ENCODE measurements around the gene DERL2.

- no peak for TF ChIP-seq CTCF (IDR thresholded peaks at IDR 0.05 in 4 of 5, conservative IDR thresholded peaks at IDR 0.05 in 1 of 5)
- TF ChIP-seq POLR2A (IDR thresholded peaks at IDR 0.05), result no peak
Observed at GRCh38 chr17:5530265-5531084, 44.5 kb upstream of the DERL2 start.
